H9 (cell line): ENCODE data around the gene KLHL1. TPM values are rescaled to one million over a fixed set of nuclear protein-coding genes. Genes with fewer than 3 reads are reported as not detected.

Experiments used
- DNase-seq: peaks from one replicate; pipeline ENCODE4 v3.0.0-alpha.2; 2017
- H2AFZ ChIP-seq: one replicate; pipeline ENCODE4 v1.6.1; 2013; ENCODE audit warnings: mild to moderate bottlenecking, low read length, control low read depth, moderate library complexity
- H2AK5ac ChIP-seq: 2 replicates; pipeline ENCODE4 v1.6.1; 2013; ENCODE audit warnings: low read length, control low read depth, mixed read lengths; ENCODE audit not compliant: insufficient read length
- H2BK120ac ChIP-seq: one replicate; pipeline ENCODE4 v1.6.1; 2013; ENCODE audit warnings: low read depth, mild to moderate bottlenecking, low read length, control low read depth, inconsistent platforms; ENCODE audit not compliant: poor library complexity, severe bottlenecking
- H2BK12ac ChIP-seq: 2 replicates; pipeline ENCODE4 v1.6.1; 2013; ENCODE audit warnings: low read length, control low read depth, mixed read lengths, low read depth; ENCODE audit not compliant: insufficient read length
- H2BK15ac ChIP-seq: 2 replicates; pipeline ENCODE4 v1.6.1; 2013; ENCODE audit warnings: low read depth, low read length, control low read depth
- H2BK20ac ChIP-seq: one replicate; pipeline ENCODE4 v1.6.1; 2013; ENCODE audit warnings: low read depth, mild to moderate bottlenecking, low read length, control low read depth, inconsistent platforms; ENCODE audit not compliant: poor library complexity, severe bottlenecking
- H2BK5ac ChIP-seq: 2 replicates; pipeline ENCODE4 v1.6.1; 2013; ENCODE audit warnings: low read length, control low read depth, mixed read lengths; ENCODE audit not compliant: insufficient read length
- H3K14ac ChIP-seq: 2 replicates; pipeline ENCODE4 v1.6.1; 2013; ENCODE audit warnings: low read length, control low read depth; ENCODE audit not compliant: insufficient read depth
- H3K18ac ChIP-seq: 2 replicates; pipeline ENCODE4 v1.6.1; 2013; ENCODE audit warnings: low read depth, mild to moderate bottlenecking, mixed read lengths, low read length, control low read depth; ENCODE audit not compliant: insufficient read length
- H3K23ac ChIP-seq: 2 replicates; pipeline ENCODE4 v1.6.1; 2013; ENCODE audit warnings: low read length, control low read depth, mixed read lengths, low read depth; ENCODE audit not compliant: insufficient read length
- H3K23me2 ChIP-seq: 2 replicates; pipeline ENCODE4 v1.6.1; 2013; ENCODE audit warnings: low read depth, mild to moderate bottlenecking, mixed read lengths, low read length, control low read depth; ENCODE audit not compliant: insufficient read length, poor library complexity, severe bottlenecking
- H3K27ac ChIP-seq: 2 replicates; pipeline ENCODE4 v1.5.1; 2013; ENCODE audit warnings: low read length, control low read depth, mixed read lengths, low read depth; ENCODE audit not compliant: insufficient read length
- H3K27me3 ChIP-seq: 2 replicates; pipeline ENCODE4 v1.6.1; 2013; ENCODE audit warnings: low read length, control low read depth, inconsistent platforms; ENCODE audit not compliant: insufficient read depth
- H3K4ac ChIP-seq: 2 replicates; pipeline ENCODE4 v1.6.1; 2013; ENCODE audit warnings: low read depth, mild to moderate bottlenecking, control low read depth, inconsistent platforms, low read length, moderate library complexity
- H3K4me1 ChIP-seq: 2 replicates; pipeline ENCODE4 v1.6.1; 2013; ENCODE audit warnings: low read length, control low read depth, inconsistent platforms; ENCODE audit not compliant: insufficient read depth
- H3K4me2 ChIP-seq: 2 replicates; pipeline ENCODE4 v1.6.1; 2013; ENCODE audit warnings: low read length, control low read depth, mixed read lengths; ENCODE audit not compliant: insufficient read length, insufficient read depth
- H3K56ac ChIP-seq: 2 replicates; pipeline ENCODE4 v1.6.1; 2013; ENCODE audit warnings: low read depth, mild to moderate bottlenecking, mixed read lengths, low read length, control low read depth; ENCODE audit not compliant: insufficient read length
- H3K79me1 ChIP-seq: 2 replicates; pipeline ENCODE4 v1.6.1; 2013; ENCODE audit warnings: low read depth, mild to moderate bottlenecking, moderate library complexity, low read length, control low read depth, inconsistent platforms; ENCODE audit not compliant: insufficient read depth, poor library complexity, severe bottlenecking
- H3K79me2 ChIP-seq: 2 replicates; pipeline ENCODE4 v1.6.1; 2013; ENCODE audit warnings: low read length, control low read depth, inconsistent platforms; ENCODE audit not compliant: insufficient read depth
- H3K9ac ChIP-seq: 2 replicates; pipeline ENCODE4 v1.6.1; 2013; ENCODE audit warnings: low read length, control low read depth, mixed read lengths; ENCODE audit not compliant: insufficient read length; ENCODE audit errors: extremely low read depth
- H3K9me3 ChIP-seq: one replicate; pipeline ENCODE4 v1.6.1; 2013; ENCODE audit warnings: low read depth, low read length, inconsistent platforms; ENCODE audit not compliant: control insufficient read depth
- H3T11ph ChIP-seq: one replicate; pipeline ENCODE4 v1.6.1; 2013; ENCODE audit warnings: mild to moderate bottlenecking, low read length, control low read depth, inconsistent platforms
- H4K20me1 ChIP-seq: one replicate; pipeline ENCODE4 v1.6.1; 2013; ENCODE audit not compliant: control insufficient read depth, insufficient read length, insufficient read depth
- H4K5ac ChIP-seq: 2 replicates; pipeline ENCODE4 v1.6.1; 2013; ENCODE audit warnings: low read depth, mild to moderate bottlenecking, mixed read lengths, low read length, control low read depth; ENCODE audit not compliant: insufficient read length
- H4K8ac ChIP-seq: replicated peaks from 2 replicates; pipeline ENCODE4 v1.6.1; 2013; ENCODE audit warnings: low read length, control low read depth, mixed read lengths, low read depth; ENCODE audit not compliant: insufficient read length
- H4K91ac ChIP-seq: 2 replicates; pipeline ENCODE4 v1.6.1; 2013; ENCODE audit warnings: low read depth, mild to moderate bottlenecking, moderate library complexity, mixed read lengths, low read length, control low read depth; ENCODE audit not compliant: insufficient read length
- H3K27ac Mint-ChIP-seq, 3 experiments: 2 replicates in 2 of 3; 3 replicates in 1 of 3; pipeline ENCODE4 v1.8.0; 2020 to 2021; ENCODE audit warnings: mixed read lengths in 3 of 3, mild to moderate bottlenecking in 1 of 3, moderate library complexity in 1 of 3
- H3K27me3 Mint-ChIP-seq: 2 replicates; pipeline ENCODE4 v1.8.0; 2021; ENCODE audit warnings: low read depth, mild to moderate bottlenecking, moderate library complexity, mixed read lengths
- H3K36me3 Mint-ChIP-seq, 3 experiments: 2 replicates in 2 of 3; 3 replicates in 1 of 3; pipeline ENCODE4 v1.8.0; 2020 to 2021; ENCODE audit warnings: low read depth in 3 of 3, mixed read lengths in 3 of 3; ENCODE audit not compliant: insufficient read depth in 1 of 3
- H3K4me1 Mint-ChIP-seq, 2 experiments: 2 replicates each; pipeline ENCODE4 v1.8.0; 2020; ENCODE audit warnings: mixed read lengths in 2 of 2
- H3K4me3 Mint-ChIP-seq, 2 experiments: 2 replicates in 1 of 2; 3 replicates in 1 of 2; pipeline ENCODE4 v1.8.0; 2020 to 2021; ENCODE audit warnings: mild to moderate bottlenecking in 2 of 2, mixed read lengths in 2 of 2, moderate library complexity in 1 of 2
- H3K9me3 Mint-ChIP-seq, 2 experiments: 2 replicates in 1 of 2; 3 replicates in 1 of 2; pipeline ENCODE4 v1.8.0; 2020; ENCODE audit warnings: mild to moderate bottlenecking in 2 of 2, mixed read lengths in 2 of 2, moderate library complexity in 1 of 2
- WGBS: extraction: QIAGEN DNeasy Blood & Tissue Kit; methylation state at CpG from one replicate; pipeline ENCODE4 v1.1.7; 2013; ENCODE audit warnings: missing lambda C conversion rate, low lambda C conversion rate, mixed read lengths; ENCODE audit not compliant: insufficient read length; ENCODE audit errors: extremely low coverage; 5-methylcytosine and 5-hydroxymethylcytosine counted together
- total RNA-seq: library from RNA; stranded (reverse); gene quantifications from 2 replicates; pipeline ENCODE4 v1.2.1, GENCODE V29; 2021
- TF ChIP-seq, protein P1 (sequence below): fragments of 200-600 bp; sonication (generic); conservative IDR thresholded peaks from 3 replicates; pipeline ENCODE4 v1.8.0; 2021; ENCODE audit warnings: antibody characterized with exemption, mild to moderate bottlenecking

KLHL1 gene
- total RNA-seq, 1 experiment from 2014 or later: not detected

DNA sequence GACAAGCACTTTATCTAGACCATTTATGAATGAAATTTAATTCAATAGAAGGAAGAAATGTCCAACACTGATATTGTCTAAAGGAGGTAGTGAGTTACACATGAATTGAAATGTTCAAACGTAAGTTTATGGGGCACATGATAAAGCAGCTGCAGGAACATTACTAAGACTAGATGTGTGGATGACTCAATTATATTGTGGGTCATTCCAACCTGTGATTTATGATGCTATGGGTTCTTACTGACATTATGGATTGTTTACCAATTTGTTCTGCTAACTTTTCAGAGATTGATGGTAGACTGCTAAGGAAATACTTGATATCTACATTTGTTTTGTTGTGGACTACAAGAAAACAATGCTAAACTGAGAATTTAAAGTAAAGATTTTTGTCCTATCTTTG lies 56.7 kb downstream of the KLHL1 start:
- Histone ChIP-seq H3K23ac (no peak overlapping the region), H4K5ac (no peak overlapping the region), H4K8ac (no peak overlapping the region), H3K56ac (no peak overlapping the region), H2BK5ac (no peak overlapping the region), H2BK12ac (no peak overlapping the region), H3K14ac (no peak overlapping the region), H3K23me2 (no peaks in the 10 kb centered on the region), H3K27ac (no peak overlapping the region), H2AK5ac (no peak overlapping the region), H4K20me1 (no peaks in the 10 kb centered on the region), H3K18ac (no peak overlapping the region), H3T11ph (no peak overlapping the region), H3K79me2 (no peaks in the 10 kb centered on the region), H3K27me3 (no peaks in the 10 kb centered on the region), H3K4ac (no peak overlapping the region), H3K4me2 (no peak overlapping the region), H2BK15ac (no peak overlapping the region), H3K9ac (no peak overlapping the region), H3K9me3 (no peaks in the 10 kb centered on the region), H3K4me1 (no peaks in the 10 kb centered on the region; the same call in 1 of the 2 replicates), H2BK120ac (no peak overlapping the region), H2BK20ac (no peak overlapping the region), H2AFZ (no peak overlapping the region), H3K79me1 (no peaks in the 10 kb centered on the region), H4K91ac (no peak overlapping the region)
- Mint-ChIP-seq H3K27ac (no peak overlapping the region), H3K27me3 (no peaks in the 10 kb centered on the region), H3K36me3 (no peaks in the 10 kb centered on the region), H3K9me3 (no peaks in the 10 kb centered on the region), H3K4me3 (no peak overlapping the region), H3K4me1 (no peaks in the 10 kb centered on the region)
- no CpG with 5 or more reads among the region's 1 CpG for WGBS
- no peak for DNase-seq
- TF ChIP-seq, protein P1, sequence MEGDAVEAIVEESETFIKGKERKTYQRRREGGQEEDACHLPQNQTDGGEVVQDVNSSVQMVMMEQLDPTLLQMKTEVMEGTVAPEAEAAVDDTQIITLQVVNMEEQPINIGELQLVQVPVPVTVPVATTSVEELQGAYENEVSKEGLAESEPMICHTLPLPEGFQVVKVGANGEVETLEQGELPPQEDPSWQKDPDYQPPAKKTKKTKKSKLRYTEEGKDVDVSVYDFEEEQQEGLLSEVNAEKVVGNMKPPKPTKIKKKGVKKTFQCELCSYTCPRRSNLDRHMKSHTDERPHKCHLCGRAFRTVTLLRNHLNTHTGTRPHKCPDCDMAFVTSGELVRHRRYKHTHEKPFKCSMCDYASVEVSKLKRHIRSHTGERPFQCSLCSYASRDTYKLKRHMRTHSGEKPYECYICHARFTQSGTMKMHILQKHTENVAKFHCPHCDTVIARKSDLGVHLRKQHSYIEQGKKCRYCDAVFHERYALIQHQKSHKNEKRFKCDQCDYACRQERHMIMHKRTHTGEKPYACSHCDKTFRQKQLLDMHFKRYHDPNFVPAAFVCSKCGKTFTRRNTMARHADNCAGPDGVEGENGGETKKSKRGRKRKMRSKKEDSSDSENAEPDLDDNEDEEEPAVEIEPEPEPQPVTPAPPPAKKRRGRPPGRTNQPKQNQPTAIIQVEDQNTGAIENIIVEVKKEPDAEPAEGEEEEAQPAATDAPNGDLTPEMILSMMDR: no peak
